Islet of Langerhans (tissue), 1 donor: ENCODE results near the gene KCNB1.
"Not testable (repeated sequence)": the region's sequence is repeated elsewhere in the genome, so short reads cannot be mapped to it uniquely, and the experiment has no call there.

Source experiments
- FAIRE-seq: peaks from one replicate; lab custom pipeline; 2011; peaks lifted over from hg19 to GRCh38; lab: Jason Lieb, UNC

The KCNB1 gene

GRCh38 chr20:49433333-49433732, 49.1 kb downstream of the KCNB1 start:
- FAIRE-seq, result no peak

DNA sequence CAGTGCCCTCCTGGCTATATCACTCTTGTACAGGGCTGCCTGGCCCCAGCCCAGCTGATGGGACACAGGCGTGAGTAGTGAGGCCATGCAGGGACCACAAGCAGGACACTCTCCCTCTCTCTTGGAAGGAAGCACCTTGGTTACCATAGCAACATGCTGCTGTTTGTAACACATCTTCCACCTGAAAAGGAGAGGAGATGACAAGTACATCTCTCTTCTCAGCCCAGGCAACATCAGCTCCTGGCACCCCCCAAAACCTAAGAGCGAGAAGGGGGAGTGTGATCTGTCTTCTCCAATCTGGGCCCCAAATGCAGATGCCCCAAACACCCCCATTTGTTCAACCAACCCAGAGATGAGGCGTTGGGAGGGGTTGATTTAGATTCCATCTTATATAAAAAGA, 49.9 kb downstream of the KCNB1 start:
- FAIRE-seq, result no peak

DNA sequence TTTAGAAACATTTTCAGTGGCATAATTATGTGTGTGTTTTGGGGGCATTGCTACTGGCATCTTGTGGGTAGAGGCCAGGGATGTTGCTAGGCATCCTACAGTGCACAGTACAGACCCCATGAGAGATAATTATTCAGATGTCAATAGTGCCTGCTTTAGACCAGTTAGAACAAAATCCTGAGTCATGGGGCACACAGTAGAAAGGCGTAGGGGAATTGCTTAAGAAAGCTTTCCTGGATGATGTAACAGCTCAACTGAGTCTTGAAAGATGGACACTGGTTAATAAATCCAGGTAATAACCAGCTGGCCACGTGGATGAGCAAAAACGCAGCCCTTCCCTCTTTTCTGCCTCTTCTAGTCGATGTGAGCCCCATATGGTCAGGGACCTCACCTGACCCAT, 51.1 kb downstream of the KCNB1 start:
- FAIRE-seq, result no peak

- no peak for FAIRE-seq
Measured at GRCh38 chr20:49430320-49430719, 52.1 kb downstream of the KCNB1 start.

- no peak for FAIRE-seq
Measured at GRCh38 chr20:49427751-49428518, 54.5 kb downstream of the KCNB1 start.

GRCh38 chr20:49426873-49427272, 55.6 kb downstream of the KCNB1 start:
- no peak for FAIRE-seq

GRCh38 chr20:49426395-49426794, 56.1 kb downstream of the KCNB1 start:
- no peak for FAIRE-seq

DNA sequence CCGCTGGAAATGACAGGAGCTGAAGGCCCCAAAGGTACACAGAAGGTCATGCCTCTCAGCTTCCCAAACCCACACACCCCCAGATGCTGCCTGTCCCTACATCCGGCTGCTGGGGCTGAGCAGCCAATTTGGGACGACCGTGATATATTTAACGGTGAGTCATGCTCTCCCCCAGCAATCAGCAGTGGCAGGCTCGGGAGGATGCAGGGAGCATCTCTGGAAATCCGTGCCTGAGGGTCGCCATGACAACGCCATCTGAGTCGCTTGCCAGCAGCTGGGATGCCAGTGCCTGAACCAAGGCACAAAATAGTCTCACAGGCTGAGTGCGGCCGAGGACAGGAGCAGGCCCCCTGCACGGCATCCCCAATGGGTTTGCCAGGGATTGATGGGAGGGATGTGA, 57.9 kb downstream of the KCNB1 start:
- FAIRE-seq, result no peak

DNA sequence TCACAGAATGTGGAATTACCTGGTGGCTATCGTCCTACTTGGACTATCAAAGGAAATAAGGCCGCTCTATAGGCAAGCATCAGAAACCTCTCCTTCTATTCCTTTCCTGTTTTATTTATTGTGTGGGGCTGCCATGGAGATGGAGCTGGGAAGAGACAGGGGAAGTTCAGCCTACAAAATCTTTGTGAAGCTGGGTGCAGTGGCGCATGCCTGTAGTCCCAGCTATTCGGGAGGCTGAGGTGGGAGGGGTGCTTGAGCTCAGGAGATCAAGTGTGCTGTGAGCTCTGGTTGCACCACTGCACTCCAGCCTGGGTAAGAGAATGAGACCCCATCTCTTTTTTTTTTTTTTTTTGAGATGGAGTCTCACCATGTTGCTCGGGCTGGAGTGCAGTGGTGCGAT, 60.3 kb downstream of the KCNB1 start:
- FAIRE-seq, result no peak

- FAIRE-seq, result no peak
Measured at GRCh38 chr20:49420811-49421295, 61.6 kb downstream of the KCNB1 start.

GRCh38 chr20:49420292-49420691, 62.2 kb downstream of the KCNB1 start:
- no peak for FAIRE-seq

DNA sequence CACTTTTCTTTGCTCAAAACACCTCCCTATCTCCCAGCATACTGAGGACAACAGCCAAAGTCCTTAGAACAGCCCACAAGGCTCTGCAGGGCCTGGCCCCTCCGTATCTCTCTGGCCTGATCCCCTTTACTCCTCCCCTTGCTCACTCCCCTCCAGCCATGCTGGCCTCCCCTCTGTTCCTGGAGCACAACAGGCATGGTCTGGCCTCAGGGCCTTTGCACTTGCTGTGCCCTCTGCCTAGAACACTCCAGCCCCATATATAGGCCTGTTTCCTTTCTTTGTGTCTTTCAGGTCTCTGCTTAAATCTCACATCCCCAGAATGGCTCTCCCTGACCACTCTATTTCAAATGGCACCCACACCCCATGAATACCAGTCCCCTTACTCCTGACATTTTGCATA, 62.7 kb downstream of the KCNB1 start:
- FAIRE-seq, result no peak

- FAIRE-seq, result no peak
Measured at GRCh38 chr20:49418809-49419208, 63.7 kb downstream of the KCNB1 start.

DNA sequence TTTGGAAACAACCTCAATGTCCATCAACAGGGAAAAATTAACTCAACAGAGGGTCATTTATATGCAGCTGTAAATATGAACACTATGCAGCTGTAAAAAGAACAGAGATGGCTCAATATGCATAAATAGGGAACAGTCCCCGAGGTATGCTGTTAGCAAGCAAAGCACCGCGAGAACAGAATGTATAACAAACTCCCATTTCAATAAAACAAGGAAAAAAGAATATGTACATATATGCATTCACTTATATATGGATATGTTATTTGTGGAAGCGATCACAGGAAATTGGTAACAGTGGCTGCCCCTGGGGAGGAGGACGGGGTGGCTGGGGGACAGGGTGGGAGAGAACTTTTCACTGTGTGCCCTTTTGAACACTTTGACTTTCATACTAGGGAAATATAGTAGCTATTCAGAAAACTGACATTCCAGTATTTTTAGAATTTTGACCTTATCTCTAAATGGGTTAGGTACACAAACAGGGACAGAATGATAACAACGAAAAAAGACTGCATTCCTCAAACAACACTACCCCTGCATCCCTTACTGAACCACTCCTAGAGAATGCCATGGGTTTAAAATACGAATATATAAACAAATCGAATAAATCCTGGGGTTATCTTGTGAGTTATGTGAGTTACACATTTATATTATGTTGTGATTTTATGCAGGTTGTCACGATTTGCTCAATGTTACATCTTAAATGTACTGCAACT, 64.5 kb downstream of the KCNB1 start:
- FAIRE-seq, result no peak

GRCh38 chr20:49415668-49416044, 66.8 kb downstream of the KCNB1 start:
- FAIRE-seq, result no peak

DNA sequence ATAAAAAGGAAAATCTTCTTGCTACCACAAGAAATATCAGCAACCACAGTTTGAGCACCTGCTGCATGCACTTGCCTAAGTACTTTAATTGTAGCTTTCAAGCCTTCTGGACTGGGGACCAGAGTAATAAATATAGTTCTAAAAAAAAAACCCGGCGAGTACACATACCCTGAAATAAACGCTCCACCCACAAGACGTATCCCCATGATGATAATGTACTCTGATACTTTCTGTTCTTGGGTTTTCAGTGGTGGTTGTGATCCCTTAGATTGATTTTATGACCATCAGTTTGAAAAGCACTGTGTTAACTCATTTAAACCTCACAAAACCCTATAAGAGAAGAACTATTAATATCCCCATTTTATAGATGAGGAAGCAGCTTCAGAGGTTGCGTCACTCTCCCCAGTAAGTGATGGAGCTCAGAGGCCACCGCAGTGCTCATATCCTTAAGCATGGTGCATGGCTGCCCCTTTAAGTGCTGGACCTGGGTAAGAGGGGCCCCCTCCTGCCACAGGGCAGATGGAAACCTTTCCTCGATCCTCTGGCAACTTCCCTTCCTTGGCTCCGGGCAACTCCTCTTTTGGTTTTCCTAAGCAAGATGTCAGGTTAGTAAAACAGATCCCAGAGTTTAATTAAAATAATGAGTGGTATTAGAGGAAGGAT, 67.3 kb downstream of the KCNB1 start:
- FAIRE-seq, result no peak

DNA sequence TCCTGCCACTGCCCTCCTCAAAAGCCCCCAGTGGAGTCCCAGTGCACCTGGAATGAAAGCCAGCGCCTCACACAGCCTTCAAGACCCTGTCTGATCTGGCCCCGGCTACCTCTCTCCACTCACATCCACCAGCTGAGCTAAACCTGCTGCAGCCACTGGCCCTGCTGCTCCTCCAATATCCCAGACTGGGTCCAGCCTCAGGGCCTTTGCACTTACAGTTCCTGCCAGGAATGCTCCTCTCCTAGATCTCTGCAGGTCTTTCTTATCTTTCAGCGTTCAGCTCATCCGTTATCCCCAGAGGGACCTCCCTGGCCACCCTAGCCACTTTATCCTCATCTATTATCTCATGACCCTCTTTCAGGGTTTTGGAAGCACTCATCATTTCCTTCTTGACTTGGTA, 68.8 kb downstream of the KCNB1 start:
- no peak for FAIRE-seq

DNA sequence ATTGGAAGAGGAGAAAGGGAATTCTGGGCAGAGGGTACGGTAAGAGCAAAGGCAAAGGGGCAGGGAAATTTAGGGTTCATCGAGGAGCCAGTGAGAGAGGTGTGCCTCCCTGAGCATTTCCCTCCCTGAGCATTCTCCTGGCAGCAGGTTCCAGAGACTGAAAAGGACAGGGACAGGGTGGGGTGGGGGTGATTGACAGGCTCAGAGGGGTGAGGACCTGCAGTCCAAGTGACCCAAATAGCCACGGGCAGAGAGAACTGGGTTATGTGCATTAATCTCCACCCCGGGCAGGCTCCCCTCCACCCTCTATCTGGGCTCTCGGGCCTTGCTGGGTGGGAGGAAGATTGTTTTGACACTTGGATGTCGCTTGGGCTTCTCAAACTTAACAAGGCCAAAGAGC, 69.5 kb downstream of the KCNB1 start:
- no peak for FAIRE-seq

GRCh38 chr20:49412254-49412653, 70.2 kb downstream of the KCNB1 start:
- no peak for FAIRE-seq

DNA sequence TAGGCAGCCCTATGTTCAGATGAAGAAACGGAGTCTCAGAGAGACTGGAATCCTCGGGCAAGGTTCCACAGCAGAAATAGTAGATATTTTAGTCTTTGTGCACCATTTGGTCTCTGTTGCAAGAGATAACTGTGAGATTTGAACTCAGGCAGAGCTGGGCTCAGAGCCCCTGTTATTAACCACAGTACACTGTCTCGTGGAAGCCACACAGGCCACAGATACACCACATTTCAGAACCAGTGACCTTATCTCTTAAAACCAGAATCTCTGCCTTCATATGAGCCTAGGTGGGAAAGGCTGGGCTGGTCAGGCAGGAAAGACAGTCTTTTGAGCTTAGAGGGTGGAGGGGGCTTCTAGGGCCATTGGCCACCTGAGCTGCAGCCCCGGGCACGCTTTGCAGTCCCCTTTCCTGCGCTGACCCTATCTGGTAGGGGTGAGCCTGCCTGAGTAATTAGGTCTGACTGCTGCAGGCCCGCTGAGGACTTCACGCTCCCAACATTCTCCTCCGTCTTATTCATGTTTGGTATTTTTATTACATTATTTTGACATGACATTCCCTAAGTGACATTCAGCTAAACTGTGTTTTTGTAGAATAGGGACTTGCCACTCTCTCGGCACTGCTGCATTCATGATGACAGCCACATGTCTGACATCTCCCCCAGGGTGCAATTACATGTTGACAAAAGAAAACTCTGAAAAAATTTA, 71.1 kb downstream of the KCNB1 start:
- no peak for FAIRE-seq

- FAIRE-seq, result not testable (repeated sequence)
Measured at GRCh38 chr20:49409975-49410621, 72.4 kb downstream of the KCNB1 start.

DNA sequence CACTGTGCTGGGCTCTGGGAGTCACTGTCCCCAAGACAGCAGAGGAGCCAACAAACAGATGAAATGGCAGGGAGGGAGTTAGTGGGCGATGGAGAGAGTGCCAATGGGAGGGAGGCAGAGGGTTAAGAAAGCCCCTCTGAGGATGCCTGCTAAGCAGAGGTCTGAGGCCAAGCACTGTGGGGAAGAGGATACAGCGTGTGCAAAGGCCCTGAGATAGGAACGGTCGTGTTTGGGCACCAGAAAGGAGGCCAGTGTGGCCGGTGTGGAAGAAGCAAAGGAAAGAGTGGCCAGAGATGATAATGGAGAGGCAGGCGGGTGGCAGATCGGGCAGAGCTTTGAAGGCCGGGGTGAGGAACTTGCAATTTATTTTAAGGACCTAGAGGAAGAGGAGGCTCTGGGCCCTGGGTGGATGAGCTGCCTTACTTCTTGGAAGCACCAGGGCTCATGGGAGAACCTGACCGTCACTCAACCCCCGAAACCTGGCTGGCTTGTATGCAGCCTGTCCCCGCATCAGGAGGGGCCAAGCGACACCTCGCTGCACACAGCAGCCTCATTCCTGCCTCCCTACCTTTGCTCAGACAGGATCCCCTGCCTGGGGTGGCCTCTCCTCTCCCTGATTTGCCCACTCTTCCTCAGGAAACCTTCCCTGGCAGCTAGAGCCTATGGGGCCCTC, 73.0 kb downstream of the KCNB1 start:
- FAIRE-seq, result no peak
